ENCODE results near the gene CEP19. TPM values are rescaled to one million over a fixed set of nuclear protein-coding genes. Genes with fewer than 3 reads are reported as not detected.

The CEP19 gene
- total RNA-seq, 1 donor from 2014 or later = 2.1 TPM

DNA sequence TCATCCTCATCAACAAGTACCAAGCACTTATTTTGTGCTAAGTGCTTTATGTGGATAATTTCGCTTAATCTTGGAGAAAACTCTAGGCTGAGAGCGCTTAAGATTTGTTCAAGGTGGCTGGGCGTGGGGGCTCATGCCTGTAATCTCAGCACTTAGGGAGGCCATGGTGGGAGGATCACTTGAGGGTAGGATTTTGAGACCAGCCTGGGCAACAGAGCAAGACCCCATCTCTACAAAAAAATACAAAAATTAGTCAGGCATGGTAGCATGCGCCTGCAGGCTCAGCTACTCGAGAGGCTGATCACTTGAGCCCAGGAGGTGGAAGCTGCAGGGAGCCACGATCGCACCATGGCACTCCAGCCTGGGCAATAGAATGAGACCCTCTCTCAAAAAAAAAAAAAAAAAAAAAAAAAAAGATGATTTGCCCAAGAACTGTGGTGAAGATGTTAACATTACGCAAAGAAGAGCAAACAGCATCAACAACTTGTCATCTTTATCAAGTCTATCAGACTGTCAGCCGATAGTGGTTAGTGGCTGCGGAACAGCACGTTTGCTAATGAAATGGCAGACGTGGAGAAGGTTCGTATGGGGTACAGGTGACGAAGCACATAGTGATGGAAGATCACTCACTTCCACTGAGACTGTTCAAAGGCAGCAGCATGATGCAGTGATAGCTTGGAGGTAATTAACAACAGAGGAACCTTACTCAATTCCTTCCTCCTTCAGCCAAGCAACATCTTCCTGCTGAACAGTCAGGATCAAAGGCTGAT lies 44.8 kb downstream of the CEP19 start:
- Mint-ChIP-seq H3K4me3 (no peak overlapping the region), H3K4me1 (peaks cover 18% of the 10 kb centered on the region), H3K27me3 (ENCODE audit: low read depth) (no peaks in the 10 kb centered on the region), H3K9me3 (no peaks in the 10 kb centered on the region), H3K36me3 (no peaks in the 10 kb centered on the region), H3K27ac (no peak overlapping the region)
- DNase-seq (ENCODE audit: low spot score in 2 of 2, unreplicated experiment in 2 of 2) = no peak
- TF ChIP-seq, protein P1, sequence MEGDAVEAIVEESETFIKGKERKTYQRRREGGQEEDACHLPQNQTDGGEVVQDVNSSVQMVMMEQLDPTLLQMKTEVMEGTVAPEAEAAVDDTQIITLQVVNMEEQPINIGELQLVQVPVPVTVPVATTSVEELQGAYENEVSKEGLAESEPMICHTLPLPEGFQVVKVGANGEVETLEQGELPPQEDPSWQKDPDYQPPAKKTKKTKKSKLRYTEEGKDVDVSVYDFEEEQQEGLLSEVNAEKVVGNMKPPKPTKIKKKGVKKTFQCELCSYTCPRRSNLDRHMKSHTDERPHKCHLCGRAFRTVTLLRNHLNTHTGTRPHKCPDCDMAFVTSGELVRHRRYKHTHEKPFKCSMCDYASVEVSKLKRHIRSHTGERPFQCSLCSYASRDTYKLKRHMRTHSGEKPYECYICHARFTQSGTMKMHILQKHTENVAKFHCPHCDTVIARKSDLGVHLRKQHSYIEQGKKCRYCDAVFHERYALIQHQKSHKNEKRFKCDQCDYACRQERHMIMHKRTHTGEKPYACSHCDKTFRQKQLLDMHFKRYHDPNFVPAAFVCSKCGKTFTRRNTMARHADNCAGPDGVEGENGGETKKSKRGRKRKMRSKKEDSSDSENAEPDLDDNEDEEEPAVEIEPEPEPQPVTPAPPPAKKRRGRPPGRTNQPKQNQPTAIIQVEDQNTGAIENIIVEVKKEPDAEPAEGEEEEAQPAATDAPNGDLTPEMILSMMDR (IDR thresholded peaks at IDR 0.05; ENCODE audit: unreplicated experiment) = no peak

DNA sequence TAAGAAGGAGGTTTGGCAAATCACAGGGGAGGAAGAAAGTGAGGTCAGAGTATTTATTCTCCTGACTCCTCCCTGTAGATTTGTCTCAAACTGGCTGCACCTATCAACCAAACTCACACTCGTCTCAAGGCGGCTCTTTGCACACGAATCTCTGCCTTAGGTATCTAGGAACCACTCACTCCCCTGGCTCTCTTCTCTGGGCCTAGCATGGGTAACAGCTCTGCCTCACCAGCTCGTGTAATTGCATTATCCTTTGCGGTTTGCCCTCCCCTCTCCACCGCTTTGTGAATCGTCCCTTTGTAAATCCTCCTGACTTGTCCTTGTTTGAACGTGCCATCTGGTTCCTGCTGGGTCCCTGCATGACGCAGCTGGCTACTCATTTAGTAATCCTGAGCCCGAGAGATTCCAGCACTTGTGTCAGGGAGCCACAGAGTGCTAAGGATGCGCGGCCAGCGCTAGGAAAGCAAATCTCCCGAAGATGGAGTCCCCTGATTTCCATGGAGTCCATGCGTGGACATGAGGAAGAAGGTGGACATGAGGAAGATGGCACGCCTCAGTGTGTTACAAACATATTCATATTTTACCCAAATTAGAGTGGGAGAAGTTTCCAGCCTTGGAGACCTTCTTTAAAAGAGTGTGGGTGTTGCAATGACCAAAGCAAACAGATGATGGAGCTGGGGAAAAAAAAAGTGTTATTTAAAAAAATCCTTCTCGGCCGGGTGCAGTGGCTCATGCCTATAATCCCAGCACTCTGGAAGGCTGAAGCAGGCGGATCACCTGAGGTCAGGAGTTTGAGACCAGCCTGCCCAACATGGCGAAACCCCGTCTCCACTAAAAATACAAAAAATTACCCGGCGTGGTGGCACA lies 45.8 kb downstream of the CEP19 start:
- no peak overlapping the region for H3K4me3 Mint-ChIP-seq

GRCh38 chr3:196662711-196663571 lies 49.1 kb downstream of the CEP19 start:
- Mint-ChIP-seq H3K27me3 (ENCODE audit: low read depth) (no peaks in the 10 kb centered on the region), H3K4me3 (no peak overlapping the region), H3K27ac (peak overlapping the region; percentile 75), H3K36me3 (no peaks in the 10 kb centered on the region), H3K9me3 (no peaks in the 10 kb centered on the region), H3K4me1 (peaks cover 27% of the 10 kb centered on the region)
- TF ChIP-seq, protein P1 (IDR thresholded peaks at IDR 0.05; ENCODE audit: unreplicated experiment) = no peak
- DNase-seq (ENCODE audit: low spot score in 2 of 2, unreplicated experiment in 2 of 2) = no peak

More for the DNA sequence above, 45.8 kb downstream of the CEP19 start:
- TF ChIP-seq, protein P1 (IDR thresholded peaks at IDR 0.05; ENCODE audit: unreplicated experiment) = no peak
- Mint-ChIP-seq H3K4me1 (peaks cover 21% of the 10 kb centered on the region), H3K27ac (no peak overlapping the region), H3K9me3 (no peaks in the 10 kb centered on the region), H3K36me3 (no peaks in the 10 kb centered on the region), H3K27me3 (ENCODE audit: low read depth) (no peaks in the 10 kb centered on the region)
- no peak for DNase-seq (ENCODE audit: low spot score in 2 of 2, unreplicated experiment in 2 of 2)

DNA sequence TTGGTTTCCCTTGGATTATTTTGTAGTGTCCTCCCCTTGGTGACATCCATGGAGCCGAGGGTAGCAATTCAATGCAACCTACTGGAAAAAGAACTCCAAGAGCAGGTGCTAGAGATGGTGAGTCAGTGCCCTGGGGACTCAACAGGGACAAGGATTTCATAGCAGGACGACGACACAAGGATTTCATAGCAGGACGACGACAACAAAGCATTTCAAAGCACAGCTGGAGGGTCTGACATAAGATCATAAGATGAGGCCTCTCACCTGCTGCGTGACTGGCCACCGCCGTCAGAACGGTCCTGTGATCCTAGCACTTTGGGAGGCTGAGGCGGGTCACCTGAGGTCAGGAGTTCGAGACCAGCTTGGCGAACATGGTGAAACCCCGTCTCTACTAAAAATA lies 50.0 kb downstream of the CEP19 start:
- no peaks in the 10 kb centered on the region for H3K9me3 Mint-ChIP-seq
- H3K27ac Mint-ChIP-seq = peak overlapping the region; percentile 16
- no peaks in the 10 kb centered on the region for H3K27me3 Mint-ChIP-seq (ENCODE audit: low read depth)
- no peak overlapping the region for H3K4me3 Mint-ChIP-seq
- peaks cover 27% of the 10 kb centered on the region for H3K4me1 Mint-ChIP-seq
- no peaks in the 10 kb centered on the region for H3K36me3 Mint-ChIP-seq
- TF ChIP-seq, protein P1 (IDR thresholded peaks at IDR 0.05; ENCODE audit: unreplicated experiment) = no peak
- DNase-seq (ENCODE audit: low spot score in 2 of 2, unreplicated experiment in 2 of 2) = no peak

GRCh38 chr3:196661400-196661799 lies 50.6 kb downstream of the CEP19 start:
- H3K4me1 Mint-ChIP-seq = peaks cover 26% of the 10 kb centered on the region

More at GRCh38 chr3:196661400-196661799, 50.6 kb downstream of the CEP19 start:
- H3K27me3 Mint-ChIP-seq (ENCODE audit: low read depth) = no peaks in the 10 kb centered on the region
- DNase-seq (ENCODE audit: low spot score in 2 of 2, unreplicated experiment in 2 of 2) = no peak
- H3K27ac Mint-ChIP-seq = no peak overlapping the region
- TF ChIP-seq, protein P1 (IDR thresholded peaks at IDR 0.05; ENCODE audit: unreplicated experiment) = no peak
- H3K9me3 Mint-ChIP-seq = no peaks in the 10 kb centered on the region
- no peak overlapping the region for H3K4me3 Mint-ChIP-seq
- H3K36me3 Mint-ChIP-seq = no peaks in the 10 kb centered on the region
